HG02885 (cell line): ENCODE data around the gene KIAA1549.
"Not testable (repeated sequence)": the region's sequence is repeated elsewhere in the genome, so short reads cannot be mapped to it uniquely, and the experiment has no call there.

Experiments
- ATAC-seq: cut with Tn5 transposase; IDR thresholded peaks from one replicate; pipeline ENCODE4 v1.9.1; 2021; ENCODE audit warnings: mild to moderate bottlenecking; ENCODE audit not compliant: unreplicated experiment, poor library complexity

The KIAA1549 gene

GRCh38 chr7:138981332-138982203, at the start of gene KIAA1549:
TSS of gene KIAA1549 (minus strand) at chr7:138981389. CDS start at chr7:138981269, 120 bp downstream.
- peak; percentile 87 for ATAC-seq

GRCh38 chr7:139029353-139029752, 48.2 kb upstream of the KIAA1549 start:
- no peak for ATAC-seq

GRCh38 chr7:139026551-139026950, 45.4 kb upstream of the KIAA1549 start:
- ATAC-seq = no peak

- ATAC-seq = not testable (repeated sequence)
Observed at GRCh38 chr7:139025861-139026260, 44.7 kb upstream of the KIAA1549 start.

- ATAC-seq = no peak
Observed at GRCh38 chr7:139023076-139023475, 41.9 kb upstream of the KIAA1549 start.

- ATAC-seq = no peak
Observed at GRCh38 chr7:139022286-139022685, 41.1 kb upstream of the KIAA1549 start.

- ATAC-seq = no peak
Observed at GRCh38 chr7:139018910-139019309, 37.7 kb upstream of the KIAA1549 start.

- ATAC-seq = peak; percentile 81
Observed at GRCh38 chr7:139016931-139017511, 35.8 kb upstream of the KIAA1549 start.

GRCh38 chr7:139011373-139011772, 30.2 kb upstream of the KIAA1549 start:
- ATAC-seq = no peak

- no peak for ATAC-seq
Observed at GRCh38 chr7:139004321-139005090, 23.3 kb upstream of the KIAA1549 start.

- no peak for ATAC-seq
Observed at GRCh38 chr7:138999414-138999813, 18.2 kb upstream of the KIAA1549 start.

GRCh38 chr7:138992052-138992531, 10.9 kb upstream of the KIAA1549 start:
- no peak for ATAC-seq

- ATAC-seq = no peak
Observed at GRCh38 chr7:138987686-138988085, 6.5 kb upstream of the KIAA1549 start.

- ATAC-seq = no peak
Observed at GRCh38 chr7:138982204-138982623, 1.0 kb upstream of the KIAA1549 start.

- ATAC-seq = peak; percentile 48
Observed at GRCh38 chr7:138980563-138981291, 462 bp downstream of the KIAA1549 start.

GRCh38 chr7:138979988-138980562, 1.1 kb downstream of the KIAA1549 start:
- no peak for ATAC-seq

GRCh38 chr7:138979226-138979979, 1.8 kb downstream of the KIAA1549 start:
- peak; percentile 40 for ATAC-seq

- ATAC-seq = no peak
Observed at GRCh38 chr7:138978541-138979184, 2.5 kb downstream of the KIAA1549 start.

GRCh38 chr7:138976161-138976560, 5.0 kb downstream of the KIAA1549 start:
- ATAC-seq = not testable (repeated sequence)
